Uterus (tissue), 2 donors: ENCODE measurements around the gene PRPS1L1.

ENCODE experiments used
- CTCF ChIP-seq, 4 experiments: fragments of 200-600 bp in 2 of 4; fragments of 450-650 bp in 2 of 4; sonication (generic) in 2 of 4; IDR thresholded peaks; one replicate each; pipeline ENCODE4 v1.5.1; 2016 to 2019; ENCODE audit warnings: antibody characterized with exemption in 4 of 4, mild to moderate bottlenecking in 2 of 4, moderate library complexity in 1 of 4
- POLR2A ChIP-seq, 2 donors: fragments of 450-650 bp; IDR thresholded peaks; one replicate each; pipeline ENCODE4 v1.6.1; 2016; ENCODE audit warnings: antibody characterized with exemption in 2 of 2, mild to moderate bottlenecking in 1 of 2, moderate library complexity in 1 of 2

GRCh38 chr7:17989546-17989945 lies 38.1 kb downstream of the PRPS1L1 start:
- no peak for TF ChIP-seq CTCF (IDR thresholded peaks at IDR 0.05)
- no peak for TF ChIP-seq POLR2A (IDR thresholded peaks at IDR 0.05)
